ENCODE results near the gene KRTAP19-6.

GRCh38 chr21:30567617-30568016 is 26.0 kb upstream of the KRTAP19-6 start:
- TF ChIP-seq ISL1 (CRISPR knock-in tag; IDR thresholded peaks at IDR 0.05) (no peak), TOX (CRISPR knock-in tag; IDR thresholded peaks at IDR 0.05; ENCODE audit: borderline replicate concordance) (no peak), PATZ1 (CRISPR knock-in tag; IDR thresholded peaks at IDR 0.05; ENCODE audit: borderline replicate concordance) (no peak), ZNF70 (CRISPR knock-in tag; IDR thresholded peaks at IDR 0.05) (no peak), CSDC2 (CRISPR knock-in tag; IDR thresholded peaks at IDR 0.05) (no peak), OSR1 (CRISPR knock-in tag; IDR thresholded peaks at IDR 0.05) (no peak), RARB (CRISPR knock-in tag; IDR thresholded peaks at IDR 0.05) (no peak), ZFP3 (CRISPR knock-in tag; IDR thresholded peaks at IDR 0.05) (no peak), BACH2 (CRISPR knock-in tag; IDR thresholded peaks at IDR 0.05; ENCODE audit: borderline replicate concordance) (no peak), ZNF8 (CRISPR knock-in tag; IDR thresholded peaks at IDR 0.05) (no peak), CSRNP3 (CRISPR knock-in tag; IDR thresholded peaks at IDR 0.05) (no peak), ESRRG (CRISPR knock-in tag; IDR thresholded peaks at IDR 0.05) (no peak), ZC3H10 (CRISPR knock-in tag; IDR thresholded peaks at IDR 0.05) (no peak), ZNF565 (CRISPR knock-in tag; conservative IDR thresholded peaks at IDR 0.05; ENCODE audit: low read depth) (no peak)

Measured in SK-N-SH treated with all-trans-retinoic acid at 6 μM for 48 hours (cell line).